Activated naive CD4-positive, alpha-beta T cell treated with anti-CD3 and anti-CD28 coated beads, Interleukin-2, amount 50 U/mL, for 24 hours (primary cell): ENCODE data around the gene SLC2A1.
A peak's percentile ranks its signal among the peaks of the same experiment; 100 is the strongest.

ENCODE experiments used
- H3K27ac Mint-ChIP-seq: one replicate; pipeline ENCODE4 v1.8.0; 2021; ENCODE audit warnings: mild to moderate bottlenecking, mixed read lengths
- H3K27me3 Mint-ChIP-seq: one replicate; pipeline ENCODE4 v1.8.0; 2021; ENCODE audit warnings: mixed read lengths
- H3K36me3 Mint-ChIP-seq: one replicate; pipeline ENCODE4 v1.8.0; 2021; ENCODE audit warnings: mixed read lengths
- H3K4me1 Mint-ChIP-seq: one replicate; pipeline ENCODE4 v1.8.0; 2021; ENCODE audit warnings: mixed read lengths
- H3K4me3 Mint-ChIP-seq: one replicate; pipeline ENCODE4 v1.8.0; 2021; ENCODE audit warnings: mild to moderate bottlenecking, mixed read lengths
- H3K9me3 Mint-ChIP-seq: one replicate; pipeline ENCODE4 v1.8.0; 2021; ENCODE audit warnings: mixed read lengths

The SLC2A1 gene

GRCh38 chr1:42968654-42969053 lies 10.0 kb upstream of the SLC2A1 start:
- Mint-ChIP-seq H3K4me1 (peaks cover 1% of the 10 kb centered on the region), H3K9me3 (no peaks in the 10 kb centered on the region), H3K4me3 (no peak overlapping the region), H3K36me3 (no peaks in the 10 kb centered on the region), H3K27me3 (no peaks in the 10 kb centered on the region), H3K27ac (no peak overlapping the region)

GRCh38 chr1:42966688-42967612 lies 8.3 kb upstream of the SLC2A1 start:
- H3K9me3 Mint-ChIP-seq: no peaks in the 10 kb centered on the region
- H3K36me3 Mint-ChIP-seq: no peaks in the 10 kb centered on the region
- H3K4me3 Mint-ChIP-seq: no peak overlapping the region
- H3K27ac Mint-ChIP-seq: no peak overlapping the region
- peaks cover 7% of the 10 kb centered on the region for H3K4me1 Mint-ChIP-seq
- H3K27me3 Mint-ChIP-seq: no peaks in the 10 kb centered on the region

GRCh38 chr1:42965378-42965777 lies 6.7 kb upstream of the SLC2A1 start:
- no peaks in the 10 kb centered on the region for H3K27me3 Mint-ChIP-seq
- no peak overlapping the region for H3K27ac Mint-ChIP-seq
- H3K4me3 Mint-ChIP-seq: no peak overlapping the region
- H3K9me3 Mint-ChIP-seq: no peaks in the 10 kb centered on the region
- H3K36me3 Mint-ChIP-seq: no peaks in the 10 kb centered on the region
- H3K4me1 Mint-ChIP-seq: peaks cover 16% of the 10 kb centered on the region

- Mint-ChIP-seq H3K36me3 (no peaks in the 10 kb centered on the region), H3K4me3 (no peak overlapping the region), H3K27me3 (no peaks in the 10 kb centered on the region), H3K9me3 (no peaks in the 10 kb centered on the region), H3K27ac (no peak overlapping the region), H3K4me1 (peaks cover 20% of the 10 kb centered on the region)
These were observed 5.6 kb upstream of the SLC2A1 start for GRCh38 chr1:42964044-42964812.

GRCh38 chr1:42963378-42964043 lies 4.8 kb upstream of the SLC2A1 start:
- no peak overlapping the region for H3K4me3 Mint-ChIP-seq
- H3K9me3 Mint-ChIP-seq: no peaks in the 10 kb centered on the region
- peaks cover 23% of the 10 kb centered on the region for H3K4me1 Mint-ChIP-seq
- no peaks in the 10 kb centered on the region for H3K27me3 Mint-ChIP-seq
- H3K36me3 Mint-ChIP-seq: no peaks in the 10 kb centered on the region
- no peak overlapping the region for H3K27ac Mint-ChIP-seq

GRCh38 chr1:42962641-42963377 lies 4.1 kb upstream of the SLC2A1 start:
- H3K4me1 Mint-ChIP-seq: peaks cover 23% of the 10 kb centered on the region
- H3K27ac Mint-ChIP-seq: no peak overlapping the region
- no peaks in the 10 kb centered on the region for H3K27me3 Mint-ChIP-seq
- no peak overlapping the region for H3K4me3 Mint-ChIP-seq
- H3K9me3 Mint-ChIP-seq: no peaks in the 10 kb centered on the region
- no peaks in the 10 kb centered on the region for H3K36me3 Mint-ChIP-seq

- H3K36me3 Mint-ChIP-seq: no peaks in the 10 kb centered on the region
- H3K4me3 Mint-ChIP-seq: no peak overlapping the region
These were observed 2.8 kb upstream of the SLC2A1 start for GRCh38 chr1:42961312-42962091.

GRCh38 chr1:42960566-42961311 lies 2.1 kb upstream of the SLC2A1 start:
- no peaks in the 10 kb centered on the region for H3K9me3 Mint-ChIP-seq
- peak overlapping the region; percentile 17 for H3K4me3 Mint-ChIP-seq
- H3K4me1 Mint-ChIP-seq: peaks cover 35% of the 10 kb centered on the region
- no peaks in the 10 kb centered on the region for H3K27me3 Mint-ChIP-seq
- no peaks in the 10 kb centered on the region for H3K36me3 Mint-ChIP-seq
- H3K27ac Mint-ChIP-seq: no peak overlapping the region

More at GRCh38 chr1:42961312-42962091, 2.8 kb upstream of the SLC2A1 start:
- H3K27ac Mint-ChIP-seq: no peak overlapping the region
- peaks cover 31% of the 10 kb centered on the region for H3K4me1 Mint-ChIP-seq
- H3K9me3 Mint-ChIP-seq: no peaks in the 10 kb centered on the region
- H3K27me3 Mint-ChIP-seq: no peaks in the 10 kb centered on the region

- Mint-ChIP-seq H3K36me3 (no peaks in the 10 kb centered on the region), H3K27ac (peak overlapping the region; percentile 23)
These were observed 1.4 kb upstream of the SLC2A1 start for GRCh38 chr1:42960122-42960390.

GRCh38 chr1:42957880-42958487 lies 684 bp downstream of the SLC2A1 start:
- no peaks in the 10 kb centered on the region for H3K9me3 Mint-ChIP-seq
- peaks cover 53% of the 10 kb centered on the region for H3K4me1 Mint-ChIP-seq
- H3K36me3 Mint-ChIP-seq: peaks cover 4% of the 10 kb centered on the region
- H3K27ac Mint-ChIP-seq: peak overlapping the region; percentile 65
- peak overlapping the region; percentile 95 for H3K4me3 Mint-ChIP-seq
- no peaks in the 10 kb centered on the region for H3K27me3 Mint-ChIP-seq

More at GRCh38 chr1:42960122-42960390, 1.4 kb upstream of the SLC2A1 start:
- Mint-ChIP-seq H3K27me3 (no peaks in the 10 kb centered on the region), H3K4me3 (peak overlapping the region; percentile 17), H3K4me1 (peaks cover 41% of the 10 kb centered on the region), H3K9me3 (no peaks in the 10 kb centered on the region)

GRCh38 chr1:42957229-42957879 lies 1.3 kb downstream of the SLC2A1 start:
- no peaks in the 10 kb centered on the region for H3K9me3 Mint-ChIP-seq
- H3K27me3 Mint-ChIP-seq: no peaks in the 10 kb centered on the region
- H3K4me3 Mint-ChIP-seq: peak overlapping the region; percentile 95
- peak overlapping the region; percentile 89 for H3K27ac Mint-ChIP-seq
- peaks cover 4% of the 10 kb centered on the region for H3K36me3 Mint-ChIP-seq
- H3K4me1 Mint-ChIP-seq: peaks cover 59% of the 10 kb centered on the region

GRCh38 chr1:42956739-42957138 lies 1.9 kb downstream of the SLC2A1 start:
- H3K4me1 Mint-ChIP-seq: peaks cover 66% of the 10 kb centered on the region
- peaks cover 5% of the 10 kb centered on the region for H3K36me3 Mint-ChIP-seq
- H3K4me3 Mint-ChIP-seq: peak overlapping the region; percentile 95
- H3K27me3 Mint-ChIP-seq: no peaks in the 10 kb centered on the region
- H3K9me3 Mint-ChIP-seq: no peaks in the 10 kb centered on the region
- peak overlapping the region; percentile 89 for H3K27ac Mint-ChIP-seq

- Mint-ChIP-seq H3K4me1 (peaks cover 68% of the 10 kb centered on the region), H3K36me3 (peaks cover 10% of the 10 kb centered on the region), H3K27me3 (no peaks in the 10 kb centered on the region), H3K27ac (peak overlapping the region; percentile 76), H3K4me3 (peak overlapping the region; percentile 73), H3K9me3 (no peaks in the 10 kb centered on the region)
These were observed 3.2 kb downstream of the SLC2A1 start for GRCh38 chr1:42955311-42956063.
